GM18951 (cell line): ENCODE data around the gene DCST1.

ENCODE experiments used
- POLR2A ChIP-seq: IDR thresholded peaks from 4 replicates; pipeline ENCODE4 v1.6.1; 2011; ENCODE audit warnings: mild to moderate bottlenecking; ENCODE audit not compliant: insufficient read length, insufficient read depth; ENCODE audit errors: extremely low read depth
- in situ Hi-C: fragments of 300-500 bp; cut with MboI; formaldehyde crosslinking; loops from one replicate; pipeline ENCODE4 v1.12.0; 2022; ENCODE audit warnings: low sequenced_read_pairs, mixed read lengths, inconsistent platforms; ENCODE audit not compliant: unreplicated experiment

Gene DCST1

GRCh38 chr1:155084722-155085503 lies 51.3 kb downstream of the DCST1 start:
- peak; percentile 58 for TF ChIP-seq POLR2A
- in situ Hi-C loops: loop anchor here (5.0 kb wide), 1 partner anchor 87 kb away; the partner anchor contains the start of genes KRTCAP2 and TRIM46

GRCh38 chr1:155085504-155086127 lies 52.0 kb downstream of the DCST1 start:
- TF ChIP-seq POLR2A: no peak
- in situ Hi-C loops: loop anchor here (5.0 kb wide), 1 partner anchor 87 kb away; the partner anchor contains the start of genes KRTCAP2 and TRIM46

GRCh38 chr1:155086128-155086741 lies 52.6 kb downstream of the DCST1 start:
- in situ Hi-C loops: loop anchor here (5.0 kb wide), 1 partner anchor 86 kb away; the partner anchor contains the start of genes KRTCAP2 and TRIM46
- no peak for TF ChIP-seq POLR2A

- TF ChIP-seq POLR2A: no peak
- in situ Hi-C loops: loop anchor here (5.0 kb wide), 1 partner anchor 85 kb away; the partner anchor contains the start of genes KRTCAP2 and TRIM46
Measured at GRCh38 chr1:155086856-155087535, 53.4 kb downstream of the DCST1 start.

- in situ Hi-C loops: no loop called here
- no peak for TF ChIP-seq POLR2A
Measured at GRCh38 chr1:155091071-155092051, 57.7 kb downstream of the DCST1 start.

GRCh38 chr1:155092131-155092530 lies 58.5 kb downstream of the DCST1 start:
- in situ Hi-C loops: no loop called here

GRCh38 chr1:155092641-155093040 lies 59.0 kb downstream of the DCST1 start:
- in situ Hi-C loops: no loop called here
- TF ChIP-seq POLR2A: no peak

More at GRCh38 chr1:155092131-155092530, 58.5 kb downstream of the DCST1 start:
- TF ChIP-seq POLR2A: no peak

GRCh38 chr1:155093911-155094621 lies 60.4 kb downstream of the DCST1 start:
- no peak for TF ChIP-seq POLR2A
- in situ Hi-C loops: no loop called here

- in situ Hi-C loops: no loop called here
- no peak for TF ChIP-seq POLR2A
Measured at GRCh38 chr1:155094622-155094948, 61.0 kb downstream of the DCST1 start.

- in situ Hi-C loops: no loop called here
- no peak for TF ChIP-seq POLR2A
Measured at GRCh38 chr1:155099331-155099730, 65.7 kb downstream of the DCST1 start.
